ENCODE measurements around the gene RGS6.
"Not testable (repeated sequence)": the region's sequence is repeated elsewhere in the genome, so short reads cannot be mapped to it uniquely, and the experiment has no call there.

RGS6 gene

DNA sequence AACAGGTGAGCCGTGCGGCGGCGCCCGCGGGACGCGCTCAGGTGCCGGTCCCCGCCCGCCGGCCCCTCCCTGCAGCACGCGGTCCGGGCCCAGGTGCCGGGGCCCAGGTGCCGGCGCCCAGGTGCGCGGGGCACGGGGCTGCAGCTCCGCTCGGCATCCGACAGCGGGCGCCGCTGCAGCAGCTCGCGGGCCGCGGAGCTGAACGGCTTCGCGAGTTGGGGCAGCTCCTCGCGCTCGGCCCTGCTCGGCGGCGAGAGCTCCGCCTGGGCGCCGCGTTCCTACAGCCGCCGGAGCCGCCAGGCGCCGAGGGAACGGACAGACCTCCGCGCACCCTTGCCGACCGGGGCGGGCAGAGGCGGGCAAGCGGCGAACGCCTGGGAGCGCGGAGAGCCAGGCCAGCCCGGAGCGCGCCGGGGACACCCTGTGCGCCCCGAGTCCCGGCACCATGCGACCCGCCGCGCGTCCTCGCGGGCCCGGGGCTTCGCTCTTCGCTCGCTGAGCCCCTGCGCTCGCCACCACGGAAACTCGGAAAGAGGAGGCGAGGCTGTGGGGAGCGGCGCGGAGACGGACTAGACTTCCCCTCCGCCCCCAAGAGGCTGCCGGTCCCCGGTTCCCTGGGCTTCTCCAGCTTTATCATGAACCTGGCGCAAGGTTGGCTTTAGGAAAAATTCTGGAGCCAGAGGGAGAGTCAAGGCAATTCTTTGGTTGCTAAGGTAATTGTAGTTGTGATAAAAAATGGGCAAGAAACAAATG is at the start of gene RGS6:
Gene RGS6 (plus strand): TSS at position 201 of the 753 bp plus-strand sequence.
- Histone ChIP-seq H3K27ac (no peak within 1 kb of the TSS), H3K4me3 (ENCODE audit: low read depth, low read length) (no peak within 1 kb of the TSS), H3K36me3 (replicated peaks) (no peaks in the 10 kb centered on the region), H3K27me3 (replicated peaks) (peaks cover 37% of the 10 kb centered on the region)
- in situ Hi-C loops (cut with HindIII; ENCODE audit: low pct_ligation_motif_present, low sequenced_read_pairs), result no loop called here
- TF ChIP-seq, protein P1, sequence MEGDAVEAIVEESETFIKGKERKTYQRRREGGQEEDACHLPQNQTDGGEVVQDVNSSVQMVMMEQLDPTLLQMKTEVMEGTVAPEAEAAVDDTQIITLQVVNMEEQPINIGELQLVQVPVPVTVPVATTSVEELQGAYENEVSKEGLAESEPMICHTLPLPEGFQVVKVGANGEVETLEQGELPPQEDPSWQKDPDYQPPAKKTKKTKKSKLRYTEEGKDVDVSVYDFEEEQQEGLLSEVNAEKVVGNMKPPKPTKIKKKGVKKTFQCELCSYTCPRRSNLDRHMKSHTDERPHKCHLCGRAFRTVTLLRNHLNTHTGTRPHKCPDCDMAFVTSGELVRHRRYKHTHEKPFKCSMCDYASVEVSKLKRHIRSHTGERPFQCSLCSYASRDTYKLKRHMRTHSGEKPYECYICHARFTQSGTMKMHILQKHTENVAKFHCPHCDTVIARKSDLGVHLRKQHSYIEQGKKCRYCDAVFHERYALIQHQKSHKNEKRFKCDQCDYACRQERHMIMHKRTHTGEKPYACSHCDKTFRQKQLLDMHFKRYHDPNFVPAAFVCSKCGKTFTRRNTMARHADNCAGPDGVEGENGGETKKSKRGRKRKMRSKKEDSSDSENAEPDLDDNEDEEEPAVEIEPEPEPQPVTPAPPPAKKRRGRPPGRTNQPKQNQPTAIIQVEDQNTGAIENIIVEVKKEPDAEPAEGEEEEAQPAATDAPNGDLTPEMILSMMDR (IDR thresholded peaks at IDR 0.05; ENCODE audit: low read depth, low read length, missing control alignments), result no peak
- no peak for DNase-seq

DNA sequence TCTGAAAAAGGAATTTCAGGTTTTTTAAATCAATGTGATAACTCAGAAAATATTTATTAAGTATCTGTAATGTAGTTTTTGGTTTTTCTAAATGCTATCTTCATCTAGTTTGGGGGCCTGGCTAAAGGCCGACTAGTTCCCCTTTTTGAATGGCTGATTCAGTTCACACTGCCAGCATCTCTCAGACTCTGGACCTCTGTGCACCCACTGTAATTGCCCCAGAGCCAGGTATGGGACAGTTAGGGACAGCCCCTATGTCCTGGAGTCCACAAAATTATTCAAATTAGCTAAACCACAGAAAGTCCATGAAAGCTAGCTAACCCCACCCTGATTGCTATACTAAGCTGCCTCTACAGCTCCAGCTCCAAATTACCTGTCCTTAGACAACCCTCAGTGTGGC is 49.1 kb upstream of the RGS6 start:
- DNase-seq, result no peak
- no peaks in the 10 kb centered on the region for H3K36me3 ChIP-seq (replicated peaks)
- H3K27me3 ChIP-seq (replicated peaks), result no peaks in the 10 kb centered on the region
- no peak overlapping the region for H3K4me3 ChIP-seq (ENCODE audit: low read depth, low read length)
- no peak overlapping the region for H3K27ac ChIP-seq
- in situ Hi-C loops (cut with HindIII; ENCODE audit: low pct_ligation_motif_present, low sequenced_read_pairs), result no loop called here
- TF ChIP-seq, protein P1 (IDR thresholded peaks at IDR 0.05; ENCODE audit: low read depth, low read length, missing control alignments), result no peak

DNA sequence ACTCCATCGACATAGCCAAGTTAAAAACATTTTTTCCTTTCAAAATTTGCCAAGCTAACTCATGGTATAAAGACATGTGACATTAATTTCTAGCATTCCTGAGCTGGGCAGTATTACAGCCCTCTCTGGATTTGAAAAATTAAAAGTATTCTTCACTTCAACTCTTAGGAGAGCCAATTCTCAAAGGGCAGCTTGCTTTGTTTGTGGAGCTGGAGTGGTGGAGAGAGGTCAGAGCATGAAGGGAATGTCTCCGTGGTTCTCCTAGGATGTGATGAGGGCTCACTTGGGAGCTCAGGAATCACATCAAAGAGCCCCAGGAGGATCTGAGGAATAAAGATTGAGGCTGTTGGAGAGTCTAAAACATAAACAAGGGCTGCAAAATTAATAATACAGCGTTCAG is 46.9 kb upstream of the RGS6 start:
- no peak for DNase-seq
- H3K27me3 ChIP-seq (replicated peaks), result no peaks in the 10 kb centered on the region
- no peak overlapping the region for H3K4me3 ChIP-seq (ENCODE audit: low read depth, low read length)
- no peaks in the 10 kb centered on the region for H3K36me3 ChIP-seq (replicated peaks)
- no peak overlapping the region for H3K27ac ChIP-seq
- TF ChIP-seq, protein P1 (IDR thresholded peaks at IDR 0.05; ENCODE audit: low read depth, low read length, missing control alignments), result no peak
- in situ Hi-C loops (cut with HindIII; ENCODE audit: low pct_ligation_motif_present, low sequenced_read_pairs), result no loop called here

DNA sequence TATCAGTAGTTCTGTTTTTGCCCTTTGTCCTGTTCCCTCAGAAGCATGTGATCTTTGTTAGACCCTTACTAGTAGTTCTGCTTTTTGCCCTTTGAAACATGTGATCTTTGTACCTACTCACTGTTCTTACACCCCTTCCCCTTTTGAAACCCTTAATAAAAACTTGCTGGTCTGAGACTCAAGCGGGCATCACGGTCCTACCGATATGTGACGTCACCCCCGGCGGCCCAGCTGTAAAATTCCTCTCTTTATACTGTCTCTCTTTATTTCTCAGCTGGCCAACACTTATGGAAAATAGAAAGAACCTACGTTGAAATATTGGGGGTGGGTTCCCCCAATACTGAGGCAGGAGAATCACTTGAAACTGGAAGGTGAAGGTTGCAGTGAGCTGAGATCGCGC is 44.4 kb upstream of the RGS6 start:
- in situ Hi-C loops (cut with HindIII; ENCODE audit: low pct_ligation_motif_present, low sequenced_read_pairs); H3K4me3 ChIP-seq (ENCODE audit: low read depth, low read length); H3K36me3 ChIP-seq (replicated peaks); H3K27ac ChIP-seq; DNase-seq; H3K27me3 ChIP-seq (replicated peaks): not testable (repeated sequence)

DNA sequence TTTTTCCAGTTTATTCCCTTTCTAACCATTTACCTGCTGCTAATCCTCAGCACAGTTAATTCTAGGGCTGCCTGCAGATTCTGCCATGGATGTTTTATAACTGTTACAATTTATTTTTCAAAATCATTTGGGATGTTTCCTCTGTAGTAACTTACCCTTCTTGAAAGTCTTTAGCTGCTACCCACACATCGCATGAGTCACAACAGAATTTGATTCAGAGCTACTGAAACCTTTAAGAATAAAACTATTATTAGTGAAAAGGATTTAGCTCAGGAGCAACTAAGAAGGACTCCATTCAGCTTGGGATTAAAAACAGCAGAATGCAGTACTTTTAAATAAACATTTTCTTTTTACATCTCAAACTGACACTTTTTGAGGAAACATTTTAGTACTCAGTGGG is 41.7 kb upstream of the RGS6 start:
- no peak overlapping the region for H3K4me3 ChIP-seq (ENCODE audit: low read depth, low read length)
- no peaks in the 10 kb centered on the region for H3K27me3 ChIP-seq (replicated peaks)
- no peaks in the 10 kb centered on the region for H3K36me3 ChIP-seq (replicated peaks)
- DNase-seq, result no peak
- in situ Hi-C loops (cut with HindIII; ENCODE audit: low pct_ligation_motif_present, low sequenced_read_pairs), result no loop called here
- H3K27ac ChIP-seq, result no peak overlapping the region
- TF ChIP-seq, protein P1 (IDR thresholded peaks at IDR 0.05; ENCODE audit: low read depth, low read length, missing control alignments), result no peak

DNA sequence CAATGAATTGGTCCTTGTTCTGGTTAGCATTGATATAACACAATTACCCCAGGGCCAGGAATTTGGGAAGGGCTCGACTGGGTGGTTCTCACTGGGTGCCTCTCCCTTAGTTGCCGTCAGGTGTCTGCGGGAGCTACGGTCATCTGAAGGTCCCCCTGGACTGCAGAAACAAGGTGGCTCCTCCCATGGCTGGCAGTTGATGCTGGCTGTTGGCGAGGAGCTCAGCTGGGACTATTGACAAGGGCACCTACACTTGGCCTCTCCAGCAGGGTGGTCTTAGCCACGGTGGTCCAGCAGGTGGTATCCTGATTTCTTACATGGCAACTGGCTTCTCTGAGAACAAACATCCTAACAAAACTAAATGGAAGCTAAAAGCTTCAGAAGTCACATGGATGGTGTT is 41.0 kb upstream of the RGS6 start:
- in situ Hi-C loops (cut with HindIII; ENCODE audit: low pct_ligation_motif_present, low sequenced_read_pairs), result no loop called here

More for the DNA sequence above, 41.0 kb upstream of the RGS6 start:
- Histone ChIP-seq H3K36me3 (replicated peaks) (no peaks in the 10 kb centered on the region), H3K27ac (no peak overlapping the region), H3K27me3 (replicated peaks) (no peaks in the 10 kb centered on the region), H3K4me3 (ENCODE audit: low read depth, low read length) (no peak overlapping the region)
- DNase-seq, result no peak
- TF ChIP-seq, protein P1 (IDR thresholded peaks at IDR 0.05; ENCODE audit: low read depth, low read length, missing control alignments), result no peak

Data from brain microvascular endothelial cell (primary cell).